ENCODE results near the gene ACSF2.

ACSF2 gene

DNA sequence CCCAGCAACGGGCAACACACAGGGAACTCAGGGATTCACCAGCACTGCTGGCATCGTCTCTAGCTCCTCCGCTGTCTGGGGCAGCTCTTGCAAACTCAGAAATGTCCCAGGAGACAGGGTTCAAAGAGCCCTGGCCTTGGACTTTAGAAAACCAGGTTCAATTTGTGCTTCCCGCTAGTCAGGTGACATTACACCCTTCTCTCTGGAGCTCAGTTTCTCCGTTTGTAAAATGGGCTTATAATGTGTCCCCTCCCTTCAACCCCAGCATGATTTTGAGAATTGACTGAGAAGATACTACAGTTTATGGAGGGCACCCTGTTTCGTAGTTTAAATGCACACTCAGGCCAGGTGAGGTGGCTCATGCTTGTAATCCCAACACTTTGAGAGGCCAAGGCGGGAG, 80.3 kb downstream of the ACSF2 start:
- no peak for DNase-seq (ENCODE audit: insufficient read length, low spot score)
- FAIRE-seq, result no peak
- TF ChIP-seq POLR2AphosphoS5 (IDR thresholded peaks at IDR 0.05; ENCODE audit: low read depth, low read length) (no peak), PAX5 (IDR thresholded peaks at IDR 0.05; ENCODE audit: insufficient read depth, low read length, severe bottlenecking) (no peak), TAF1 (IDR thresholded peaks at IDR 0.05; ENCODE audit: low read depth, low read length) (no peak), POLR2A (IDR thresholded peaks at IDR 0.05; ENCODE audit: low read depth, low read length) (no peak), POU2F2 (IDR thresholded peaks at IDR 0.05; ENCODE audit: low read depth, low read length) (no peak), SPI1 (IDR thresholded peaks at IDR 0.05; ENCODE audit: low read depth, low read length) (no peak)

DNA sequence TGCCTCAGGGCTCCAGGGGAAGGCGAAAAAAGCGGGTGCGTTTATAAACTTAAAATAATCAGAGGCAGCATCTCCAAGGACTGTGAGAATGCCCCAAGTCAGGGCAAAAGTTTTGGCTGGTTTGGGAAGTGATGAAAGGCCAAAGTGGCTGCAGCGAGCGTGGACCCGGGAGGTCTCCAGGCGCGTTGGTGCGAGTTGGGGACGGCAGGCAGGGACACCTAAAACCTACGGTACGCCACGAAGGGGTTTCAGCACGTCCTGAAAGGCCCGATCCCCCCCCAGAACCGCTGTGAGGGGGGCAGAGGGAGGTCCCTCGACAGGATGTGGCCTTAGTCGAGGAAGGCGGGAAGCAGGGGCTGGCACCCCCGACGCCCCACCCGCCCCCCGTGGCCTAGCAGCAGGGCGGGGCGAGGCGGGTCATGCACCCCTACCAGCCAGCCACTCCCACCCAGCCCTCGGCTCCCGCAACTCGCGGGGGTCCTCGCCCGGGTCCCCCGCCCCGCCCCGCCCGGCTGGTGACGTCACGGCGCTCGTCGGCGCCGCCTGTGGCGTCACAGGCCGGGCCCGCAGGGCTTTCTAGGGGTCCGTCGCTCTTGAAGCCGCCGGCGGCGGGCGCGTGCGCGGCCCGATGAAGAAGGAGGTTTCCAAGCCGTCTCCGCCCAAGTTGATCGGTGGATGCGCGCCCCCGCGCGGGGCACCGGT, 82.0 kb downstream of the ACSF2 start, which contains the start of gene MYCBPAP:
Gene MYCBPAP (plus strand): TSS at position 569 of the 702 bp plus-strand sequence. CDS start 236 bp downstream, outside the sequence.
- peak; percentile 90 for FAIRE-seq

DNA sequence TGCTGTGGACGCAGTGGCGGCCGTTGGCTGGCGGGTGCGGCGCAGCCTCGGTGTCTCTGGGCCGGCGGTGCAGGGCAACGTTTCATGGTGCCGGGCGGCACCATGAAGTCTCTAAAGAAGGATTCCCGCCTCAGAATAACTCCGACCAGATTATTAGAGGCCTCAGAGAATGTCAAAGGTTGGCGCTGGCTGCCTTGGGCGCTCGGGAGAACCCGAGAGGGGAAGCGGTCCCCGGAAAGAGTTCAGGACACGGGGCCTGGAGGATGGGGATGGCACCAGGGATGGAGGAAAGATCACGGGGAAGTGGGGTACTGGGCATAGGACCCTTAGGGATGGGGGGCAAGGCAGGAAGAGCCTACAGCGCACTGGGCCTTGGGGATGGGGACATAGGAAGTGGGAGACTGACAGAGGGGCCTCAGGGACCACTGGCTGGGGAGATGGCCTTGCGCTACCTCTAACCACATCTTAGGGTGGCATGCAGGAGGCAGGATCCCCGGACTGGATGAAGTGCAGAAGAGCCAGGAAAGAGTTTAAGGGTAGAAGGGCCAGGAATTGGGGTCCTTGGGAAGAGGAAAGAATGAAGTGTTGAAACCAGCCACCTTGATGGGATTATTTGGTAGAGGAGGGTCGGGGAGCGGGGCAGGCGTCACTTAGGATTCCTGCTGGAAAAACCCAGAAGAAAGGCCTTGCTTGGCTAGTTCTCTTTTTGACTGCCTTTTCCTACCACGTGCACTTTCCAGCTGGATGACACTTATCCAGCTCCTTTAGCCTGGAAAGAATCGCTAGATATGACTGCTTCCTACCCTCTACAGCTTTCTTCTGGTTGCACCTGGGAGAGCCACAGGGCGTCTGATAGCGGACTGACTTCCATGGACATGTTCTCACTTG, 82.8 kb downstream of the ACSF2 start:
- no peak for DNase-seq (ENCODE audit: insufficient read length, low spot score)
- FAIRE-seq, result no peak
- no peak for TF ChIP-seq TAF1 (IDR thresholded peaks at IDR 0.05; ENCODE audit: low read depth, low read length)
- no peak for TF ChIP-seq POLR2AphosphoS5 (IDR thresholded peaks at IDR 0.05; ENCODE audit: low read depth, low read length)
- no peak for TF ChIP-seq POLR2A (IDR thresholded peaks at IDR 0.05; ENCODE audit: low read depth, low read length)
- TF ChIP-seq PAX5 (IDR thresholded peaks at IDR 0.05; ENCODE audit: insufficient read depth, low read length, severe bottlenecking), result no peak
- no peak for TF ChIP-seq POU2F2 (IDR thresholded peaks at IDR 0.05; ENCODE audit: low read depth, low read length)
- no peak for TF ChIP-seq SPI1 (IDR thresholded peaks at IDR 0.05; ENCODE audit: low read depth, low read length)

More for the DNA sequence above, 82.0 kb downstream of the ACSF2 start, which contains the start of gene MYCBPAP:
- DNase-seq (ENCODE audit: insufficient read length, low spot score), result peak; percentile 86
- TF ChIP-seq POU2F2 (IDR thresholded peaks at IDR 0.05; ENCODE audit: low read depth, low read length), result no peak
- TF ChIP-seq POLR2AphosphoS5 (IDR thresholded peaks at IDR 0.05; ENCODE audit: low read depth, low read length), result peak; percentile 61; the same call in 1 of the 2 replicates
- TF ChIP-seq TAF1 (IDR thresholded peaks at IDR 0.05; ENCODE audit: low read depth, low read length), result no peak
- 0 out of 2 replicates have a peak, but pooled peaks have one; percentile 22 for TF ChIP-seq POLR2A (IDR thresholded peaks at IDR 0.05; ENCODE audit: low read depth, low read length)

DNA sequence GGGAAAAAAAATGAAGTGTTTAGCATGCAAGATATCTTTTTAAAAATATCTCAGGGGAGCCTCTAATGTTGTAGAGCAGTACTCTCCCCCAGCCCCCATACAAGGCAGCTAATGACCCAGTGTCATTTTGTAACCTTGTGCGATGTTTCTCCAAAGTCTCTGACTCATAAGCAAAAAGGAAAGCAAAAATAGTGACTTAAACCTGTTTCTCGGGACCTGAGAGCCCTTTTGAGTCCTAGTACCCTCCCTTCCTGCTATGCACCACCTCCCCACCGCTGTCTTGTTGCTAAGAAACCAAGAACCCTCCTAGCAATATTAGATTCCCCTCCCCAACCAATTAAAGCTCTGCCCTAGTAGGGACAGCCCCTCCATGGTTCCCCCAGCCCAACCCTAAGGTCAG, 85.0 kb downstream of the ACSF2 start:
- peak; percentile 70 for DNase-seq (ENCODE audit: insufficient read length, low spot score)
- no peak for TF ChIP-seq SPI1 (IDR thresholded peaks at IDR 0.05; ENCODE audit: low read depth, low read length)
- TF ChIP-seq POLR2A (IDR thresholded peaks at IDR 0.05; ENCODE audit: low read depth, low read length), result no peak
- no peak for TF ChIP-seq TAF1 (IDR thresholded peaks at IDR 0.05; ENCODE audit: low read depth, low read length)
- no peak; the same call in 1 of the 2 replicates for TF ChIP-seq POU2F2 (IDR thresholded peaks at IDR 0.05; ENCODE audit: low read depth, low read length)
- no peak for TF ChIP-seq POLR2AphosphoS5 (IDR thresholded peaks at IDR 0.05; ENCODE audit: low read depth, low read length)
- no peak for TF ChIP-seq PAX5 (IDR thresholded peaks at IDR 0.05; ENCODE audit: insufficient read depth, low read length, severe bottlenecking)

DNA sequence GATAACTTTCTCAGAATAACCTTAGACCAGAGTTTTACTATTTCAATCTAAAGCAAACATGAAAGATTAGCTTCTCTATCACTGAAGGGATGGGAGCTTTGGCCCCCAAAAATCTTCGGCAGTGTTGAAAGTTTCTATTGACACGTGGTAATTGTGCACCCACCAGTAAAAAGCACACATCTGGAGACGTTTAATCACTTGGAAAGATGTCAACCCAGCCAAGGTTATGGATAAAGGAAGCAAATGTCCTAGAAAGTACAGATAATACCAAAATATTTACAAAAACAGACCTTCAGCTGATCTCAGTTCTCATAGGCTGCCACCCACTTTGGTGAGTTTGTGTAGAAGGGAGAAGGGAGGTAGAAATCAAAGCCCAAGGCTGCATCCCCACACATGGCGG, 87.5 kb downstream of the ACSF2 start:
- DNase-seq (ENCODE audit: insufficient read length, low spot score) (no peak), FAIRE-seq (no peak)
- TF ChIP-seq POU2F2 (IDR thresholded peaks at IDR 0.05; ENCODE audit: low read depth, low read length), result no peak
- no peak for TF ChIP-seq SPI1 (IDR thresholded peaks at IDR 0.05; ENCODE audit: low read depth, low read length)
- no peak for TF ChIP-seq POLR2A (IDR thresholded peaks at IDR 0.05; ENCODE audit: low read depth, low read length)
- TF ChIP-seq PAX5 (IDR thresholded peaks at IDR 0.05; ENCODE audit: insufficient read depth, low read length, severe bottlenecking), result no peak
- TF ChIP-seq TAF1 (IDR thresholded peaks at IDR 0.05; ENCODE audit: low read depth, low read length), result no peak
- TF ChIP-seq POLR2AphosphoS5 (IDR thresholded peaks at IDR 0.05; ENCODE audit: low read depth, low read length), result no peak

More for the DNA sequence above, 85.0 kb downstream of the ACSF2 start:
- peak; percentile 94 for FAIRE-seq

DNA sequence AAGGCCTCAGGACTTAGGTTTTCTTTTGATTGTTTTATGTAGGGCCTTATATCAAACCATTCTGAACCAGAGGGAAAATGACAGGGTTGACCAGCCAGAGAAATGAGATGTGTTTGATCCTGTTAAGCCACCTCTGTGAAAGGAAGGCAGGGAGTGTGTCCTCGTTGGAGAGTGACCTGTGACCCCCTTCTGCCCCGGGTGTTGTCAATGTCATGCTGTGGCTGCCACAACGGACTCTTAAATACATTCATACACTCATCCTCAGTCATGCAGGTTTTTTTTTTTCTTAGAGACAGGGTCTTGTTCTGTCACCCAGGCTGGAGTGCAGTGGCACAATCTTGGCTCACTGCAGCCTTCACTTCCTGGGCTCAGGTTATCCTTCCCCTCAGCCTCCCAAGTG, 88.4 kb downstream of the ACSF2 start:
- FAIRE-seq (no peak), DNase-seq (ENCODE audit: insufficient read length, low spot score) (no peak)
- no peak for TF ChIP-seq PAX5 (IDR thresholded peaks at IDR 0.05; ENCODE audit: insufficient read depth, low read length, severe bottlenecking)
- no peak for TF ChIP-seq POU2F2 (IDR thresholded peaks at IDR 0.05; ENCODE audit: low read depth, low read length)
- TF ChIP-seq POLR2A (IDR thresholded peaks at IDR 0.05; ENCODE audit: low read depth, low read length), result no peak
- TF ChIP-seq POLR2AphosphoS5 (IDR thresholded peaks at IDR 0.05; ENCODE audit: low read depth, low read length), result no peak
- no peak for TF ChIP-seq SPI1 (IDR thresholded peaks at IDR 0.05; ENCODE audit: low read depth, low read length)
- TF ChIP-seq TAF1 (IDR thresholded peaks at IDR 0.05; ENCODE audit: low read depth, low read length), result no peak

DNA sequence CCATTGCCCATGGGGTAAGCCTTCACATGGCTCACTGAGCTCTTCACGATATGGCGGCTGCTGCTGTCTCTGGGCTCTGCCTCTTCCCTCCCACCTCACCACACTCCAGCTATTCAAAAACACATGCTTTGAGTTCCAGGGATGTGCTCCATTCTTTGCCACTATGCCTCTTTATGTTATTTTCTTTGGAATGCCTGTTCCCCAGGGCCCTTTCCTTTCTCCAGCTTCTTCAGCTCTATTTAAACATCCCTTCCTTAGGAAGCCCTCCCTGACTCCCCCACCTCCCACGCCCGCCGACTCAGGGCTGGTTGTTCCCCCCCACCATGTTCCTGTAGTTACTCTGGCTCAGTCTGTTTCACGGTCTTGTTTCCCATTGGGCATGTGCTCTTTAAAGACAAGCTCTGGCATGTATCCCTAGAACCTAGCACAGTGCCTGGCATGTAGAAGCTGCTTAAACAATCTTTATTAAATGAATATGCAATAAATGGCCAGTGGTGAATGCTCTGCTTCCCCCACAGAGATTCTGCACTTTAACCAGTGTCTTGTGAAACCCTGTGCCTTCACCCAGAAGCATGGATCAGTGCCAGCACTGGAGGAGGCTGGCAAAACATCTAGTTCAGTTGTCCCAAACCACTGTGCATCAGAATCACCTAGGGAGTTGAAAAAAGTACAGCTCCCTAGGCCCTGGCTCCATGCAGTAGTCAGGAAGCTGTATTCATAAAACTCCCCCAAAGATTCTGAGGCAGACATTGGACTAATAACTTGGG, 89.1 kb downstream of the ACSF2 start:
- no peak for DNase-seq (ENCODE audit: insufficient read length, low spot score)
- TF ChIP-seq POLR2AphosphoS5 (IDR thresholded peaks at IDR 0.05; ENCODE audit: low read depth, low read length), result no peak
- no peak for TF ChIP-seq SPI1 (IDR thresholded peaks at IDR 0.05; ENCODE audit: low read depth, low read length)
- no peak for TF ChIP-seq PAX5 (IDR thresholded peaks at IDR 0.05; ENCODE audit: insufficient read depth, low read length, severe bottlenecking)
- TF ChIP-seq POLR2A (IDR thresholded peaks at IDR 0.05; ENCODE audit: low read depth, low read length), result no peak
- no peak for TF ChIP-seq TAF1 (IDR thresholded peaks at IDR 0.05; ENCODE audit: low read depth, low read length)
- TF ChIP-seq POU2F2 (IDR thresholded peaks at IDR 0.05; ENCODE audit: low read depth, low read length), result no peak
- no peak for FAIRE-seq

DNA sequence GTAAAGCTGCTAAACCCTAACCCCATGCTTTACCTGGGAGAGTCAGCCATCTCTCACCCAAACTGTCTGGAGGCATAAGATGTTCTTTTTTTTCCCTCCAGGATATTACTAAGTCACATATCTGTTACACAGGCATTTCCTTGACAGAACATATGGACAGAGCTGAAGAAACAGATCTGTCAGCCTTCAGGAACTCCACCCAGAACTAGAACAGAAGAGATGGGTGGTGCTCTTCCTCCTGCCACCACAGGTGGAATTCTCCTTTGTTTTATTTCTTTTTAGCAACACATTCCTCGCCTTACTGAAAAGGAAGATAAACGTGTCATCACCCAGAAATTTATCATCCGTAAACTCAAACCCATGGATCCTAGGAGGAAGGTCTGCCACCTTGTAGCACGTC, 91.0 kb downstream of the ACSF2 start:
- TF ChIP-seq SPI1 (IDR thresholded peaks at IDR 0.05; ENCODE audit: low read depth, low read length) (no peak), TAF1 (IDR thresholded peaks at IDR 0.05; ENCODE audit: low read depth, low read length) (no peak), POLR2A (IDR thresholded peaks at IDR 0.05; ENCODE audit: low read depth, low read length) (no peak), POU2F2 (IDR thresholded peaks at IDR 0.05; ENCODE audit: low read depth, low read length) (no peak), POLR2AphosphoS5 (IDR thresholded peaks at IDR 0.05; ENCODE audit: low read depth, low read length) (no peak), PAX5 (IDR thresholded peaks at IDR 0.05; ENCODE audit: insufficient read depth, low read length, severe bottlenecking) (no peak)
- FAIRE-seq, result no peak
- DNase-seq (ENCODE audit: insufficient read length, low spot score), result no peak

Data from GM12891 (cell line).